HG03097 (cell line): Measurements from ENCODE around the gene DGKK.
A peak's percentile ranks its signal among the peaks of the same experiment; 100 is the strongest.

ENCODE experiments used
- ATAC-seq: cut with Tn5 transposase; IDR thresholded peaks from one replicate; pipeline ENCODE4 v1.9.1; 2021; ENCODE audit not compliant: unreplicated experiment, low FRiP score

The DGKK gene, protein sequence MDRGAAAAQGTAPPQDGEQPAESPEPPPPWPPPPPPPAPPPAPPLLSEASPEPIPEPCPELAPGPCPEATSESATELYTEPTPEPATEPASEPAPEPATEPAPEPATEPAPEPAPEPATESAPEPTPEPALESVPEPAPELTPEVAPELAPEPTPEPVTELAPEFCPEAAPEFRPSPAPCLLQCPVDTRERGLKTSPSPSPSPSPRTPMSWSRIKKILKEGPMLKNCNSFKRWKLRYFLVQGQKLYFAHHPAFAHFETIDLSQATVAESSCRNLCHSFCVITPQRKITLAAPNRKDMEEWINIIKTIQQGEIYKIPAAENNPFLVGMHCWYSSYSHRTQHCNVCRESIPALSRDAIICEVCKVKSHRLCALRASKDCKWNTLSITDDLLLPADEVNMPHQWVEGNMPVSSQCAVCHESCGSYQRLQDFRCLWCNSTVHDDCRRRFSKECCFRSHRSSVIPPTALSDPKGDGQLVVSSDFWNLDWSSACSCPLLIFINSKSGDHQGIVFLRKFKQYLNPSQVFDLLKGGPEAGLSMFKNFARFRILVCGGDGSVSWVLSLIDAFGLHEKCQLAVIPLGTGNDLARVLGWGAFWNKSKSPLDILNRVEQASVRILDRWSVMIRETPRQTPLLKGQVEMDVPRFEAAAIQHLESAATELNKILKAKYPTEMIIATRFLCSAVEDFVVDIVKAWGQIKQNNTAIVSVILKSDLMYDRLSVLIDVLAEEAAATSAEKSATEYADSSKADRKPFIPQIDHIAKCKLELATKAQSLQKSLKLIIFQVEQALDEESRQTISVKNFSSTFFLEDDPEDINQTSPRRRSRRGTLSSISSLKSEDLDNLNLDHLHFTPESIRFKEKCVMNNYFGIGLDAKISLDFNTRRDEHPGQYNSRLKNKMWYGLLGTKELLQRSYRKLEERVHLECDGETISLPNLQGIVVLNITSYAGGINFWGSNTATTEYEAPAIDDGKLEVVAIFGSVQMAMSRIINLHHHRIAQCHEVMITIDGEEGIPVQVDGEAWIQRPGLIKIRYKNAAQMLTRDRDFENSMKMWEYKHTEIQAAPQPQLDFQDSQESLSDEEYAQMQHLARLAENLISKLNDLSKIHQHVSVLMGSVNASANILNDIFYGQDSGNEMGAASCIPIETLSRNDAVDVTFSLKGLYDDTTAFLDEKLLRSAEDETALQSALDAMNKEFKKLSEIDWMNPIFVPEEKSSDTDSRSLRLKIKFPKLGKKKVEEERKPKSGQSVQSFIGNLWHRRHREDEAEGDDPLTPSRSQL

DNA sequence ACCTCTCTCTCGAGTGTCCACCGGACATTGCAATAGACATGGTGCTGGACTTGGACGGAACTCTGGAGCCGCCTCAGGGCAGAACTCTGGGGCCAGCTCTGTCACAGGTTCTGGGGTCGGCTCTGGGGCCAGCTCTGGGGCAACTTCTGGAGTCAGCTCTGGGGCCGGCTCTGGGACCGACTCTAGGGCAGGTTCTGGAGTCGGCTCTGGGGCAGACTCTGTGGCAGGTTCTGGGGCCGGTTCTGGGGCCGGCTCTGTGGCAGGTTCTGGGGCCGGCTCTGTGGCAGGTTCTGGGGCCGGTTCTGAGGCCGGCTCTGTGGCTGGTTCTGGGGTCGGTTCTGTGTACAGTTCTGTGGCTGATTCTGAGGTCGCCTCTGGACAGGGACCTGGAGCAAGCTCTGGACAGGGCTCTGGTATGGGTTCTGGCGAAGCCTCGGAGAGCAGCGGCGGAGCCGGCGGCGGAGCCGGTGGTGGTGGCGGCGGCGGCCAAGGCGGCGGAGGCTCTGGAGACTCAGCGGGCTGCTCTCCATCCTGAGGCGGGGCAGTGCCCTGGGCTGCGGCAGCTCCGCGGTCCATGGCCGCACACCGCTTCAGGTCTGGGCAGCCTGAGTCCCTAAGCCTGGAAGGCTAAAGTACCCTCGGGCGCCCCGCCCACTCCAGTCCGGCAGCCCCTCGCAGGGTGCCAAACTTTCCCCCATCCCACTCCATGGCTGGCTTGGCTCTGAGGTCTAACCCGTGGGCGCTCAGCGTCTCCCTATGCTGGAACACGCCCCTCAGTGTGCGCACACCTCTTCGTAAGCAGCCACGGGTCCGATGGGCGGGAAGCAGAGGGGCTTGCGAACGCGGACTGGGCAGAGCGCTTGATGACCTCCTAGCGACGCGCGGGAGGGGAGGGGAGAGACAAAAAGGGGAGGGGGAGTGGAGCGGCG, at the start of gene DGKK:
Gene DGKK (minus strand): TSS at position 723 of the 929 bp plus-strand sequence. CDS start 147 bp downstream, at position 576.
- no peak for ATAC-seq

GRCh38 chrX:50514811-50515210, 44.2 kb upstream of the DGKK start:
- no peak for ATAC-seq

- ATAC-seq: no peak
These were observed 26.5 kb upstream of the DGKK start for GRCh38 chrX:50497114-50497513.

- ATAC-seq: no peak
These were observed 25.0 kb upstream of the DGKK start for GRCh38 chrX:50495616-50496015.

GRCh38 chrX:50492720-50493119, 22.1 kb upstream of the DGKK start:
- ATAC-seq: no peak

DNA sequence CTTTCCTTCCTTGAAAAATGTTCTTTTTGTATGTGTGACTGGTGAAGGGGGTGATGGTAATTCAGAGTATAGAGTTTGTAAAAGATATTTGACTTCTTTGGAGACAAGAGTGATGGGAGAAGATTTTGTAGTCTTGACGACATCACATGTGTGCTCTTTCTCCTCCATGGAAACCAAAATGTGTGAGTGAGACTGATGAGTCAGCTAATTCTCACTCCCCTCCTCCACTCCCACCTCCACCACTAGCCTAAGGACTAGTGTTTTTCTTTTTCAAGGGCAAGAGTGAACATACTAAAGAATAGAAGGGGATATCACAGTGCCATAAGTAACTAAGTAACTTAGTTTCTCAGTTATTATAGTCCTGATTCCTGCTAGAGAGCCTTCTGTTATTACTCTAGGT, 14.0 kb upstream of the DGKK start:
- ATAC-seq: no peak

GRCh38 chrX:50483283-50483682, 12.7 kb upstream of the DGKK start:
- ATAC-seq: no peak

- no peak for ATAC-seq
These were observed 4.6 kb upstream of the DGKK start for GRCh38 chrX:50475208-50475607.

DNA sequence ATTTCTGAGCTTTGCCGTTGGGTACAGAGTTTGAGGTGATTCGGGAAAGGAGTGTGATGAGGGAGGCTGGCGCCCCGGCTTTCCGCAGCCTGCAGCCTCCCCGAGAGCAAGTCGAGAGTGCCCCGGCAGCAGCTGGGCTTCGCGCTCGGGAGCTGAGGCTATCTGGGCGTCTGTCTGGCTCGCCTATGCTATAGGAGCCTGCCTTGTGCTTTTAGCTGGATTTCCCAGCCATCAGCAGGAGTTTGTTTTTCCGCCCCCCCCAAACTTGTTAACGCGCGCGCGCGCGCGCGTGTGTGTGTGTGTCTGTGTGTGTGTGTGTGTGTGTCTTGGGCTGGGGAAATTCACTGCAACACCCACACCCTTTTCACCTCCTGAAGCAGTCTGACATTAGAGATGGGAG, 765 bp upstream of the DGKK start:
- ATAC-seq: no peak

DNA sequence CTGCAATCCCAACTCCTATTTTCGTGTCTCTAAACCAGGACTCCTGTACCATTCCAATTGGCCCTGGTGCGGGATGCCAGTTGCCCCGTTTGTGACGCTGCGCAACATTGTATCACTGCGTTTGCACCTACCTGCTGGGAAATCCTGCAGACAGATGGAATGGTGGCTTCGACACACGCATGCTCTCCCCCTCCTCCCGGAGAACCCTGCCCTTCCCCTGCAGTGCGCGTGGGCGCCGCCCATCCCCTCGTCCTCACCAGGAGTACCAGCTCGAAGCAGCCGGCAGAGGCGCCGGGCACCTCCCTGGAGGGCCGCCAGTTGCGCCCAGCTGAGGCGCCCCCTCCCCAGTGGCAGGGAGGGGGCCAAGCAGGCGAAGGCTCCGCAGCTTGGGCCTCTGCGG, 1.4 kb downstream of the DGKK start:
- ATAC-seq: no peak

DNA sequence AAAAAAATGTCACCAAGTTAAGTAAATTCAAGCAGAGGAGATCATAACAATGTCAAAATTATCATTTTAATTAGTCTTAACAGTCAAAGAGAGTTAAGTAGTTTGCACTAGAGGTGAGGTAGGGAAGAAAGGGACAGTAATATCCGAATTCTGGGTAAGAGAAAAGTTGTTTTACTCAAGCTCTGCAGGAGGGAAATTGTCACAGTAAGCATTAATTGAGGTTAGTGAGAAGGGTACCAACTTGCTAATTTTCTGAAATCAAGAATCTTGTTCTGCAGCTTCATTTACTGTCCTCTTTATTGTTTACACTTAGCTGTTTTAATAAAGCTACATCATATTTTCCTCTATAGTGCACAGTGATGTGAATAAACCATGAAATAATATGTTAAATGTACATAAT, 11.0 kb downstream of the DGKK start:
- no peak for ATAC-seq

DNA sequence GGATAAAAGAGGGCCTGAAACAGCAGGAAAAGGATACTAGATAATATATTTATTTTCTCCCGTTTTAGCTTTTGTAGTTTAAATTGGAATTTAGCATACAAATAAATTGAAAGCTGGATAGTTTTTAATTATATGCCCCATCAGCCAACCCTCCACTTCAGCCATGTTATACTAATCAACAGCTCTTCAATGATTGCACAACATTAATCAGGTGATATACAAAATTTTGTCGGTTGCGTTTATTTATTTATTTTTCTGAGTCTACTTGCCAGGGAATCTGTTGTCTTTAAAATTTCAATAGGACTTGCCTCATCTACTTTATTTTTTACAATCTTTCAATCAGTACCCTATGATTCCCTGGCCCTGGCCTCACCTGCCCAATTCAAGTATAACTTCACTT, 12.1 kb downstream of the DGKK start:
- ATAC-seq: no peak

DNA sequence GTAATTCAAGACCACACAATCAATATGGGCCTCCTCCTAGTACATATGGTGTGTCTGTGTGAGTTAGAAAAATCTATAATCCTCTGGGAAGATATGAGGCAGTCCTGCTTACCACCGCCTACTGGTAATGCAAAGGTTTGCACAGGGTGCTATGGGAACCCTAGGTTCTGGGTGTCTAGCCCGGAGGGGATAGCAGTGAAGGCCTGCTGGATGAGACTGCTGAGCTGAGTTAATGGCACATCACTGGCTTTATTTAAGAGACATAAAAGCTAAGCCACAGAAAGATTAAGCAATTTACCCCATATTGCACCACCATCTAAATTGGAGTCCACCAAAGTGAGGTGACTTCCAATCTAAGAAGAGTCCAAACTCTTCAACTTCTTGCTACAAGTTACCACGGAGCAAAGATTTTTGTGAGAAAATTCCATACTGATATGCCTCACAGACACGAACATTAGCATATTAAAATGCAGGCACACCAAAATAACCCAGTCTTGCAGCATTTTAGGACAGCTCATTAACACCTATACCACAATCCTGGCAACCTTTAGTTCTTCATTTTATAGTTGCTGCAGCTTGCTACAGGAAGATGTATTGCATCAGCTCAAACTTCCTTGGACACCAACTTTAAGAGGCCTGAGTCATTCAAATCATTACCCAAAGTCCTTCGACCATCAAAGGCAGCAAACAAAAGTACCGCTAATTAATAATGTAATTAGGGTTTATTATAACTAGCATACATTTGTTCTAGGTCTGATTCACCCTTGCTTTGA, 13.7 kb downstream of the DGKK start:
- ATAC-seq: no peak

DNA sequence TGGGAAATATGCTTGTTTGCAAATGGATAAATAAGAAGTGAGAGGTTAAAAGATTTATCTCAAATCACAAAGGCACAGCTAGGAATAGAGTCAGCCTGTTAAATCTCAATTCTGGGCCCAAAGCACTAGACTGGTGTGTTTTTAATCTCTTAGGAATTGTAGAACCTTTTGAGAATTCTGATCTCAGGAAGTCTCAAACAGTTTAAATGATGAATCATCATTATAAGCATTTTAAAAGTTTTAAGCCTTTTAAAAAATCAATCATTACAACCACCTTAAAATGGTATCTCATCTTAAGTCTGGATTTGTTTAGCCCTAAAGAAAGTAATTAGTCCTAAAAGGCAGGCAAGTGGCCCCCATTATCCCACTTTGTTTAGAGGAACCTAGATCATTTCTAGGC, 17.8 kb downstream of the DGKK start:
- ATAC-seq: no peak

DNA sequence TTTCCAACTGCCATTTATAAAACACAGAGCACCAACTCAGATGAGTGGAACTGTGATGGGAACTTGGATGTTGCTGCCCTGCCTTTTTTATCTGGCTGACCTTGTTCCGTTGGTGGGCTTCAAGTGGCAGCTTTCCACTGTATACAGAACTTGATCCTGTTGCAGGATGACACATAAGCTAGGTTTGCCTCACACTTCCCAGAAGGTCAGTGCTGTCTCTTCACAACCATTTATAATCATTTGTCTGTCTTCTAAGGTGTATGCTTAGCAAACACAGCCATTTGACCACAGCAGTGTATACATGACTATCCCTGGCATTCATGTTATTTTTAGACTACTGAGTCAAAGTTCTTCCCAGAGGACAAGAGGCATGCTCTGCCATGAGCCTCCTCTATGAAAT, 20.3 kb downstream of the DGKK start:
- no peak for ATAC-seq

DNA sequence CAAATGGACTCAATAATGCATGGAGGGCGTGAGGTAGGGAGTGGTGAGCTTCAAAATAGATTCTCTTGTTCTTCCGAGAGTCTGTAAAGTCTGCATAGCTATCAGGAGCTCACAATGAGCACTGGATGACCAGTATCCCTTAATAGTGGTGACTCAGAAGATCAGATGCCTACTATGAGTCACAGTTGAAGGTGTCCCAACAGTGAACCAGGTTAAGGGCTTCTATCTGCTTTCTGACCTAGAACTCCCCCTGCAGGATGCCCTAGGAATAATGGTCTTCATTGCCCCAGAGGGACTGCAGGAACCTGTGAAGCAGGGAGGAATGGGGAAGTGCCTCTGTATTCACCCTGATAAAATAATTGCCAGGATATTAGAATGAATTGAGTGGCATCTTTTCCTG, 22.1 kb downstream of the DGKK start:
- ATAC-seq: no peak

GRCh38 chrX:50447535-50447934, 23.1 kb downstream of the DGKK start:
- no peak for ATAC-seq

DNA sequence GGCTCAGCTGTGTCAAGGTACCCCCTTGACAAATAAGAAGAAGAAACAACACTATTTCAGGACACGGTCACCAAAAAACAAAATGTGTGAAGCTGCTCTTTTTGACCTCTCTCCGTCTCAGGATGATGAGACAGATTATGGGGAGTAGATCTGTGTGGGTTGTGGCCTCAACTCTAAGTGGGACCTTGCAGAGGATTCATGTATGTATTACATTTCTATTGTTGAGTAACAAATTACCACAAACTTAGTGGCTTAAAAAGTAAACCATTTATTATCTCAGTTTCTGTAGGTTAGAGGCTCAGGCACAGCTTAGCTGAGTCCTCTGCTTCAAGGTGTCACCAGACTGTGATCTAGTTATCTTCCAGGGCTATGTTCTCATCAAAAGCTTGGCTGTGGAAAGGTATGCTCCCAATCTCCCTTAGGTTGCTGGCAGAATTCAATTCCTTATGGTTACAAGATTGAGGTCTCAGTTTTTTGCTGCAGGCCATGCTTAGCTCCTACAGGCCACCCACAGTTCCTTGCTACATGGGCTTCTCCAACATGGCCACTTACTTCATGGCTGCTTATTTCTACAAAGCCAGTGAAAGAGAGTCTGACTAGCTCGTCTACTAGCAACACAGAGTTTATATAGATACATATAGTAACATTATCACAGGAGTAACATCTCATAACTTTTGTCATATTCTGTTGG, 28.1 kb downstream of the DGKK start:
- ATAC-seq: peak; percentile 68

DNA sequence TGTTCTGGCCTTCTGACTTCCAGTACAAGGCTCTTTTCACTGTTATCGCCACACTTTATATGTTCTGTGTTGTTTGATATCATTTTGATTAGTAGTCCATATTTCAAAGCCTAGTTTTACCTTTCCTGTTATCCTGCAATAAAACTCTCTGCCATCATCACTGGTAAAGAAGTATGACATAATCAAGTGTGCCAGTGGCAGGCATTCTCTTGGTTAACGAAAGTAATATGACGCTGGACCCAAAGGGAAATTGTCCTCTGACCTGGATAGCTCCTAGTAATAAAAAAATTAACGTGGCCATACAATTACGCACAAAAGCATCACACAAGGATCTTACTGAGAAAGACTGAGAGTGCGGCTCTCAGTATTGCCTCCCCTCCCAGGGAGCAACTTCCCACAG, 33.8 kb downstream of the DGKK start:
- no peak for ATAC-seq
